ENCODE data around the gene CKS1B.

CKS1B gene

GRCh38 chr1:155003227-155003765 is 28.8 kb downstream of the CKS1B start:
- DNase-seq = no peak

- no peak for DNase-seq
Measured at GRCh38 chr1:155003766-155004351, 29.4 kb downstream of the CKS1B start.

GRCh38 chr1:155004352-155005075 is 30.0 kb downstream of the CKS1B start:
- DNase-seq = no peak

- DNase-seq = no peak
Measured at GRCh38 chr1:155005076-155006011, 30.9 kb downstream of the CKS1B start.

GRCh38 chr1:155006601-155007101 is 32.2 kb downstream of the CKS1B start:
- peak; percentile 43 for DNase-seq

- no peak for DNase-seq
Measured at GRCh38 chr1:155007251-155007828, 32.9 kb downstream of the CKS1B start.

GRCh38 chr1:155008015-155008941 is 33.8 kb downstream of the CKS1B start:
- no peak for DNase-seq

- no peak for DNase-seq
Measured at GRCh38 chr1:155009221-155009711, 34.8 kb downstream of the CKS1B start.

GRCh38 chr1:155009742-155010141 is 35.3 kb downstream of the CKS1B start:
- no peak for DNase-seq

GRCh38 chr1:155010211-155010918 is 35.9 kb downstream of the CKS1B start:
- DNase-seq = peak; percentile 36

GRCh38 chr1:155011004-155011416 is 36.5 kb downstream of the CKS1B start:
- DNase-seq = no peak

GRCh38 chr1:155011437-155012025 is 37.0 kb downstream of the CKS1B start:
- no peak for DNase-seq

- DNase-seq = no peak
Measured at GRCh38 chr1:155012026-155012546, 37.6 kb downstream of the CKS1B start.

- no peak for DNase-seq
Measured at GRCh38 chr1:155012776-155013602, 38.5 kb downstream of the CKS1B start.

- DNase-seq = peak; percentile 46
Measured at GRCh38 chr1:155013632-155014031, 39.2 kb downstream of the CKS1B start.

GRCh38 chr1:155014709-155015508 is 40.4 kb downstream of the CKS1B start:
- DNase-seq = no peak

- DNase-seq = no peak
Measured at GRCh38 chr1:155015527-155016230, 41.2 kb downstream of the CKS1B start.

Data from central memory CD4-positive, alpha-beta T cell (primary cell).